ENCODE measurements around the gene DSP.

DNA sequence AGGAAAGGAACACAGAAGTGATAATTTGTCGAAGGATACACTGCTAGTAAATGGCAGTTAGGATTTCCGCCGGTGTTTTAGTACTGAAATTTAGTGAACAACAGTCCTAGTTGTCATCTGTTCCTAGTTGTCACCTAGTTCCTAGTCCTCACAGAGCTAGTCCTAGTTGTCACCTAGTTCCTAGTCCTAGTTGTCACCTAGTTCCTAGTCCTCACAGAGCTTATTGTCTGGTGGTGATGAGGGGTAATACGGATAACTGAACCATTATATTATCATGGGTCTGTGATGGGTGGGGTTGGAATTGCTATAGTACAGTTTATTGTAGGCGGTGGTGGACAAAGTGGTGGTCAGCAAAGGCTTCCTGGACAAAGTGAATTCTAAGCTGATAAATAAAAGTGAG, 50.3 kb downstream of the DSP start:
- TF ChIP-seq CTCF (IDR thresholded peaks at IDR 0.05; ENCODE audit: low read depth, low read length, missing input control) = no peak
- no peak for TF ChIP-seq GABPA (IDR thresholded peaks at IDR 0.05 in 1 of 2, conservative IDR thresholded peaks at IDR 0.05 in 1 of 2)
- TF ChIP-seq RAD21 (IDR thresholded peaks at IDR 0.05) = no peak
- TF ChIP-seq TAF1 (conservative IDR thresholded peaks at IDR 0.05) = no peak
- TF ChIP-seq YY1 (IDR thresholded peaks at IDR 0.05) = no peak

Data from liver (tissue), 3 donors.